HG03135 (cell line): ENCODE data around the gene DYNC1I1.

Experiments
- ATAC-seq: cut with Tn5 transposase; IDR thresholded peaks from one replicate; pipeline ENCODE4 v1.9.1; 2021; ENCODE audit warnings: mild to moderate bottlenecking, moderate library complexity; ENCODE audit not compliant: unreplicated experiment

Gene DYNC1I1

DNA sequence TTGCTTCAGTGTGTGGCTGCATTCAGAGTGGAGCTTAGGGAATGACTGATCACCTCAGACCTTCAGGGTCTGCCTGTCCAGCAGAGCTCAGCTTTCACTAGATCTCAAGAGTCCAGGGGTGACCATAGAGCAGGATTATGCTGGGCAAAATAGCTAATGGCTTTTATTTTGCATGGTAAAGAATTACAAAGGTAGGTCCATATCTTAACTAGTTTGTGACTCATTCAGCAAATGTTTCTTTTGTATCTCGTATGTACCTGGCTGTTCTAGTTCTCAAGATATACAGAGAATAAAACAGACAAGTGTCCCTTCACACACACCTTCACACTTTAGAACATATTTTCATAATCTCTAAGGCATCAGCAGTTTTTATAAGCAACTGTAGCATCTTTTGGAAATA, 180.5 kb downstream of the DYNC1I1 start:
- ATAC-seq = no peak

DNA sequence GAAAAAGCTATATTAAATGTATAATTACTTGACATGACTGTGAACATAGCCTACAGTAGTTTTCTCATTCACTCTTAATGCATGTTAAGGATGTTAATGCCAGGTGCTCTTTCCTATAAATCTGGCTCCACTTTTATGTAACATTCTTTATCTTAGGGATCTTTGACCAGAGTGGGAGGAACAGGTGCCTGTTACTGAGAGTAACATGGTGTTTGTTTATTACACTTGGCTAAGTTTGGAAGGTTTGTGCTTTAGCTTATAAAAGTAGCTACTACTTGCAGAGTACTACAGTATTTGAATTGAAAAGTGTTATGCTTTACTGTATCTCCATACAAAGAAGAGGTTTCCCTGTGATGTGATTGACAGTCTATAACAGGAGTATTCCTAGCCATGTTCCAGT, 183.4 kb downstream of the DYNC1I1 start:
- ATAC-seq = no peak

DNA sequence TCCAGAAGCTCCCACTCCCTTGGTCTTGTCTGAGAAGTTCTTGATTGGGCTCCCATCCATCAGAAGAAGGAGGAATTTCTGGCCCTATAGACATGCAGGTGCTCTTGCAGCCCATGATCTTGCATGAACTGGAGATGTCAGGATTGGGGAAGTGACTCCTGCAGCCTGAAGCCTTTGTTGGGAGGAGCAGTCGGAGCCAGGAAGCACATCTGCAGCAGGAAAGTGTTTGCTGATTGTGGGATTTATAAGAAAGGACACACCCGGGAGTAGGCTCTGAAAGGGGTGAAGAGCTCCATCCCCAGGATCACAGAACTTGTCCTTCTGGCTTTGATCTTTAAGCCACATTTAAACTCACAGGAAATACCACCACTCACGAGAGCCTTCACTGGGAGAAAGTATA, 185.2 kb downstream of the DYNC1I1 start:
- no peak for ATAC-seq

DNA sequence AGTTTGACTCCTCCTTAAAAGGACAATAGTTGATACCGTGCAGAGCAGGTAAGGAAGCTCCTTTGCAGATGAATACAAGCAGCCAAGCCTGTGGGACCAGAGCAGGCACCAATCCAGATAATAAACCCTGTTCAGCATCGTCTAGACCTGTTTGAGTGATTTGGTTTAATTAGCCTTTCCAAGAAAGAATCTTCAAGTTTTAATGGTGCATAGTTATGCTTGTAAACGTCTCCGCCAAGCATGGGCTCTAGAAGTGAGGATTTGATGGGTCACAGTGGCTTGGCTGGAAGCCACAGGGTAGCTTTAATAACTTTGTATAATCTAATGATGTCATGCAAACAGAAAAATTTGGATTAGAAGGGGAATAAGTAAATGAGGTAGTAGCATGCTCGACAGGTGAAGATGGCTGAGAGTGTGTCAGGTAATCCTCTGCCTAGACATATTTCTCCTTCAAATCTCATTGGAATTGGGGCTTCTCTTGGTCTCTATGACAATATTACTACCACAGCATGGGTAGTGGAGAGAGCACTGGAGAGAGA, 188.4 kb downstream of the DYNC1I1 start:
- ATAC-seq = no peak

DNA sequence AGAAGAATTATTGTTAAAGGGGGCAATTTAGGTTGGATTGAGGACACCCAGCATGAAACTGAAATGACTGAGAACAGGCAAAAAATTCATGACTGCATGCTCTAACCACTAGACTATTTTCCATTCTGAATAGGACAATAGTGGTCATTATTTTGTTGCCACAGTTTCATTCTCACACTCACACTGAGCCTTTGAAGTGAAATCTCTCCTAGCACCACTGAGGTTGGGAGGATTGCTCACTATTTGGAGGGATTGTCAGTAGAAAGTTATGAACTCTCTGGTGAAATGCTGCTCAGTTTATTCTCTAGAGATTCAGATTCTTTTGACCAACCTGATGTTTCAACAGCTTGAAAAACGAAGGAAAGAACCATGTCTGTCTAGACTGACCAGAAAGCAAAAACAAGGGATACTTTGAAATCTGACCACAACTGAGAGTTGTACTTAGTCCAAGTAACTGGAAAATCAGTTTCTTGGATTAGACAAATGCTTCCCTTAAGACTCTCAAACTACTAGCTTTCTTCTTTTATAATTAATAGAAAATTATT, 191.2 kb downstream of the DYNC1I1 start:
- no peak for ATAC-seq

DNA sequence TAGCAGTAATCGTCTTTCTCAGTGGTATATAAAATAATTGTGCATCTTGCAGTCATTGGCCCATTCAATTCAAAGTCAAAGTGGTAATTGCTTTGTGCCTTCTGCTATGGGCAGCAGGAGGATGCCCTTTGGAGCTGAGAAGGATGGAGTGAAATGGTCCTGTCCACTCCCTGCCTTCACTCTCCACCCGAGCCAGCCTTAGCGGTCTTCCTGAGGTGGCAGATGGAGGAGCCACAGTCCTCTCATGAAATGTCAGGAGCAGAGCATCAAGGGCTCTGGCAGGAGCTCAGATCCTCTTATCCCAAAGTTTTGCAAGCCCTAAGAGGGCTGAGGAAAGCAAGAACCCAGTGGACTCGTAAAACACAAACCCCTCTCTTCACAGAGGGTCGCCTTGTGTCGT, 199.4 kb downstream of the DYNC1I1 start:
- no peak for ATAC-seq

DNA sequence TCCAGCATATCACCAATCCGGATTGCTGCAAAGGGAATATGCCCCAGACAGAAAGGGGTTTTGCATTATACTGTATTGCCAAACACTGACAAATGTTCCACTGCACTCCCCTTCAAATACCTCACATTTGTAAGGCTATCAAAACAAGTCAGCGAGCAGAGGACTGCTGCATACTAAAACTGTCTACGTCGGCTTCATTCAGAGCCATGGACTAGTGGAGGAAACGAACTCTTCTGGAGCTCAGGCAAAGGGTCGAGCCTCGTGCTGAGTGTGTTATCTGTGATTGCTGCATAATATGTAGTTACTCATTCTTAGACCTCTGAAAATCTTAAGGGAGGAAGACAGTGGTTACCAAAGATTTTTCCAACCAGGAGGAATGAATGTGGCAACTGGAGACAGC, 200.2 kb downstream of the DYNC1I1 start:
- ATAC-seq = no peak

DNA sequence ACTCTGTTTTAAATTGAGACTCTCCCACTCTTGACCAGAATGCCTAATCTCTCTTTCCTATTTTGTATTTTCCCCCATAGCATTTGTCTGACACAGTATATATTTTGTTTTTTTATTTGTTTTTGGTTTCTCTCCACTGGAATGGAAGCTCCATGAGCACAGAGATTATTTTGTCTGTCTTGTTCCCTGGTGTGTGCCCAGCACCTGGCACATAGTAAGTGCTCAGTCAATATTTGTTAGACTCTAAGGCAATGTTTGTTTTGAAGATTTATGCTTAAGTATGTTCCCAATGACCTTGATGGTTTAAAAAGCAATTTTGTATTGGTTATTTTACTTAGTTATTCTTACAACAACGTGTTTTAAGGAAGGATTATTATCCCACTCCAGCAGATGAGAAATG, 201.8 kb downstream of the DYNC1I1 start:
- no peak for ATAC-seq

DNA sequence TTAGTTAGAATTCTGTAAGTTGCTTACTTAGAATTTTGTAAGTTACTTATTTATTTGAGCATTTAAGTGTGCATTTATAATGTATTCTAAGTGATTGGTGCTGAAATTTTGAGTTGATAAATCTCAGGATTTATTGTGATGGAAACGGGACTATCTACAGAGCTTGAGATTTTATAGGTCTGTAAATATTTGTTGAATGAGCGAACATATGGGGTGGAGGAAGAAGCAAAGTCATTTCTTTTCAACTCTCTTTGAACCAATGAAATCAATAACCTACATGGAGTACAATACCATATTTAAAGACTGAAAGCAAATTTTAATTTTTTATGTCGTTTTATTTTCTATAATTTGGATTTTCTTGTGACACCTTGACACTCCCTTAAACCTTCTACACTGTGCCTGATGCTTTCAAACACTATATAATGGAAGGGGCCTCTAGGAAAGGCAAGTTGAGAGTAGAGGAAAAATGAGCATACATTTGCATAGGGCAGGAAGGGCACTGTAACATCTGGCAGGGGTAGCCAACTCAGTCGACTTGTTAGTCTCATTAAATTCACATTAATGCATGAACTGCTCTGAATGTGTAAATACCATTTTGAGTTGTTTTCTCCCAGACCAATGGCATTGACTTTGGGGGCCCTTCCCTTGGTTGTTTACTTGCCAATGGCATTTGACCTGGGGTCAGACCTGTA, 204.2 kb downstream of the DYNC1I1 start:
- ATAC-seq = no peak

DNA sequence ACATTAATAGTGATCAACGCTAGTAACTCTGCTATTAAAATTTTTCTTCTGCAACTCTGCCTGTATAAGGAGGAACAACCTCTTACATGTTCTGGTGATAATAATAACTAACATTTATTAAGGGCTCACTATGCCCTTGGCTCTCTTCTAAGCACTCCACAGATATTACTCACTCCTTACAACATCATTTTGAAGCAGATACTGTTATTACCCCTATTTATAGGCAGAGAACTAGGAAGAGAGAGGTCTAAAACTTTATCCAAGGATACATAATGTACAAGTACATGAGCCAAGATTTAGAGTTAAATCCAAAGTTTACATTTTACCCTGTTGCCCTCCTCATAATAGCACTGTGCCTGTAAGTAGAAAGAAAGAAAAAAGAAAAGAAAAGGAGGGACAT, 205.6 kb downstream of the DYNC1I1 start:
- no peak for ATAC-seq

DNA sequence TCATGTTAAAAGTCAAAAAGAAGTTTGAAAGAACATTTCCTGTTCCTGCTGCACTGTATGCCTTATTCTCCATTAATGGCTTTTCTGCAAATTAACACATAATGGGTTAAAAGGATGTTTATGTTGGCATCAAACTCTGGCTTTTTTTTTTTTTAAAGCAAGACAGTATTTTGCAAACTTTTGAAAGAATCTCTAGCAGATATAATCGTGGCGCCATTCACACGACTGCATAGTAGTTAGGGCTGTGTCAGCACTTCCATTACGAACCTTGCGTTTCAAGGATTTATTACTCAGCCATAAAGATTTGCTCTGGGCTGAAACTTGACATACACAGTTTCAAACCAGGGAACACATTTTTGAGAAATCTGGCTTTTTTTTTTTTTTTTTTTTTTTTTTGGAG, 207.8 kb downstream of the DYNC1I1 start:
- no peak for ATAC-seq

DNA sequence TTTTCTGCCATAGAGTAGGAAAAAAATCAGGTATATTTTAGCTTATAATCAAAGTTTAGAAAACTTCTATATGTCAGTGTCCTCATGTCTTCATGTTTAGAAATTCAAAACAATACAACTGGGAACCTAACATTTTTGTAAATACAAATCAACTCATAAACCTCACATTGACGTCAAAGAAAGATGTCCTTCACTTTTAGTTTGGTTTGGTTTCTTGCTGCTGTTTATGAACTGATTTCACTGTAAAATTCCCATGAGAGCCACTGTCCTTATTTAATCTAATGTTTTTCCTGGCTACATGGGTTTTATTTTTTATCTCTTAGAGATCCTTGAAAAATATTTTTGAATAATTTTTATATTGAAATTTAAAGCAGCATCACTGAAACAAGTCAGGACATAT, 208.4 kb downstream of the DYNC1I1 start:
- ATAC-seq = no peak

DNA sequence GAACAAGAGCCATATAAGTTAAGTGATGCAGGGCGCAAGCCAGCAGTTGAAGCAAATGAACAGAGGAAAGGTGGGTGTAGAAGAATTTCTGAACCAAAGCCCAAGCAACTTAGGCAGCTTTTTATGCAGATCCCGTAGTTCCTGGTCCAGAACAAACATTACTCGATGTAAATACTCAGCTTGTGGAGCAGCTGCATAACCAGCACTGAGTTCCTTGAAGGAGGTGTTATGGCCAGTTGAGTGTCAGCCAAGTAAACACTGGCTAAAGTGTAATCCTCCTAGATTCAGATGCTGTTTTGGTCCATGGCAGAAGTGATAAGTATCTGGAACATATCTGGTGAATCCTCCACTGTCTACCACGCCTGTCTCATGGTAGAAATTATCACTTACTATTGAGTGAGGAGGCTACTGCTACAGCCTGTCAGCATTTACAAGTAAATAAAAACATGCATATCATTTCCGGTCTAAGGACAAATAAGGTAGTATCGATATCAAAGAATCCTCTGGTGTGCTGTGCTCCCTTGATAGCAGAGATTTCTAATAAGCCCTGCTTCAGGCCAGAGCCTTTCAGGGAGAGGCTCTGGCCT, 213.9 kb downstream of the DYNC1I1 start:
- ATAC-seq = no peak

DNA sequence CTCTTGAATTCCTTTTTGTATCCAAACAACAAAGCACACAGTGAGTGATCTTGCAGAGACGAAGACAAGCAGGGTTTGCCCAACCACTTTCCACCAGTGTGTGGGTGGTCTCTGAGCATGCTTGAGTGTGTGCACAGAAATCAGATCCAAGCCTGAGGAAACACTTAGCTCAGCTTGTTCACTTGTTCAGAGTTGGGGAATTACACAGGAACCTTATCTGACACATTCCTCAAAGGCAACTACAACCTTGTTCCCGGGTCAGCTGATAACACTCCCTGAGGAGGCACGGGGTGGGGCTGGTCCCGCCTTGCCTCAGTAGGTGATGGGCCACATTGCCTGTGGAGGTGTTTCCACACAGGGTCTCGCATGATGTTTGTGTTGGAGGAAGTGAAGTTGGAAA, 216.9 kb downstream of the DYNC1I1 start:
- ATAC-seq = no peak

DNA sequence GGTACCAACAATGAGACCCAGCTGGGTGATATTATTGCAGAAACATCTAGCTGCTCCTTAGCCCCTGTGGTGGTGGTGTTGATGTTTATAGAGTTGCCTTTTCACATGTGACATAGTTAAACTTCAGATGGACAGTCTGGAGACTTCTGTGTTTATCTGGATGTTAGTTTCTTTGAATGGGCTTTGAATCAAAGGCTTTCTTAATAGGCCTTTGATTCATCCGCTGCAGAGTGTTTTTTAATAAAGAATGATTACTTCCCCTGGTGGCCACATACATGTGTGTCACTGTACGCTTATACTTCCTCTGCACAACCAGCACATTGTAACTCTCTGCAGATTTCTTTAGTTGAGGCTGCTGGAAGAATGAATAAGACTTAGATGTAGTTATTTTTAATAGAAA, 221.0 kb downstream of the DYNC1I1 start:
- ATAC-seq = no peak

DNA sequence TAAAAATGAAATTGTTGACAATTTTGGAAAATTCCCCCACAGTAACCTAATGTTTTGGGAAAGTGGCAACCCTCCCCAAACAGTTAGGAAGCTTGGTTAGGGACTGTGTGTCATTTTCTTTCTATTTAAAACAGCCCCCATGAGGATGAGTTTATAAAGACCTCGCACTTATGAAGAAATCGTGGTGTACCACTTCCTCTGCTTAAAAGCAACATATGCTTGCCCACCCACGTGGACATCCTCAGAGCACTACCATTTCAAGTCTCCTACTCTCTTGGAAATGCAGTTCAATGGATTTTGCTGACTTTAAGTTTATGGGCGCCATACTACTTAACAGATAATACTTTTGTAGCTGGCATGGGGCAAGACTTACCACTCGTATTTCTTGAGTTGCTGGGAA, 223.8 kb downstream of the DYNC1I1 start:
- no peak for ATAC-seq

DNA sequence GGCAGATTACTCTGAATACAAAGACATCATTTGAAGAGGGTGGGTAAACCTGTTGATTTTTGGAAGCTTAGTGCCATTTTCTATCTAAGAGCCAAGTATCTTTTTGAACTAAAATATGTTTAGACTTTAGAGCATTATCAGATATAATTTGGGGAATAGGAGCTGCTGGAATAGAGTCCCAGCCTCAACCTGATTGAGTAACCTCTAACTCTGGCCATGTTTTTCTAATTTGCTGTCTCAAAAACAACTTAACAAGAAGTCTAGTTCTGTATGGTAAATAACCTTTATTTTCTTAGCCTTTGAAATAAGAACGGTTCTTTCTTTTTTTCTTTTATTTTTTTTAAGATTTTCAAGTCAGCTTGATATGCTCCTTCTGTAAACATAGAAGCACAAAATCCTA, 224.5 kb downstream of the DYNC1I1 start:
- no peak for ATAC-seq

DNA sequence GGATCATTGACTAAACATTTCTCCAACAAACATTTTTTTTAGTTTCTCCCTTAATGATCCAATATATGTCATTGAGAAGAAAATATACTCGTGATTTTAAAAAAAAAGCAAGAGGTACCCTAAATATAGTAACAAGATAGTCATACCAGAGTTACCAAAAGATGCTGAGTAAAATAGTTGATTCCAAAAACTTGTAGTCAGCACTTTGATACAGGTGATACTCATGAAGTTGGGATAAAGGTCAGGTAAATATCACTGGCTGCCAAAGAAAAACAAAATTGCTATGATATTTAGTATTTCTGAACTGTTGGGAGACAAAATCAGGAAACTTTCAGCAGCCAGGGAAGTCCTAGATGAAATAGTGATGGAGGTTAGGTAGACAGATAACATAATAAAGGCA, 225.3 kb downstream of the DYNC1I1 start:
- ATAC-seq = no peak

DNA sequence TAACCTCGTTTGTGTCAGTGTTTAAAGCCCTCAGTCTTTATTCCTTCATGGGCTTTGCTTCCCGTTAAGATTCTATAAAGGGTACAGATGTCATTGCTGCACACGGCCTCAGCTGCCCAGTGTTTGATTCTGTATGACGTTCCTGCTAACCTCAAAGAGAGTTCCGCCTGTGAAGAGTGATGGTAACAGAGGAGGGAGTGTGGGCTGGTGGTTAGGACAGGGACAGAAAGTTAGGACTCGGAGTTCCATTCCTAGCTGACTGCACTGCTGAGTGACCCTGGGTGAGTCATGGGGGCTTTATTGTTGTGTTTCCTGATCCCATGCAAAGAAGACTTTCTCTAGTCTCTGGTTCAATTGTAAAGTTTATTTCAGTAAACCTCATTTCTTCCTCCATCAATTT, 227.1 kb downstream of the DYNC1I1 start:
- no peak for ATAC-seq

DNA sequence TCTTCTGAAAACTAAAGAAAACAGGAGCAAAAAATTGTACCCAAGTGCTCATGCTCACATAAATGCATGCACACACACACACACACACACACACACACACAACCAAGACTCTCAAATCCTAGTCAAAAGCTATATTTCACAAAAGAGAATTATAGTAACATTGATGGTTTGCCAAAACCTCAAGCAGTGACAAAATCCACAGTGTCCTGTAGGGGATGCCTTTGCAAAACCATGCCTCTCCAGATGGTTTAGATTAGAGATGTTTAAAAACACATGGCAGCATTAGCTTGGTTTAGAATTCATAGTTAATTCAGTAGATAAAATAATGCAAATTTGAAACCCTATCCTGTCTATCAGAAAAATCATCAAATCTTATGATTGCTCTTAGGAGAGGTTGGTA, 232.2 kb downstream of the DYNC1I1 start:
- no peak for ATAC-seq

DNA sequence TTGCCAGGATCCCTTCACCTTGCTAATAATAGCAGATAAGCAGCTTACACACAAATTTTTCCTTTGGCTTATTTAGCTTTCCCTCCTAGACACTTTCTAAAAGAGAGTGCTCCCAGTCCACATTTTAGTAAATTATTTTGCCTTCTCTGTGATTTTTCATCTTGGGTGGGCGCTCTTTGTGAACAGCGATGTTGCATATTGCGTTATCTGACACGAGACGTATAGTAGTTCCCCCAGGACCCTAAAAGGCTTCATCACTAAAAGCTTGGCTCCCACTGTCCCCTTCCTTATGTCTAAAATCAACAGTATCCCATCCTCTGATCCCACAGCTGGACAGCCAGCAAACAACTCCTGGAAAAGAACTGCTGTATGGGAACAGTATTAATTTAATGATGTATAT, 232.9 kb downstream of the DYNC1I1 start:
- no peak for ATAC-seq

DNA sequence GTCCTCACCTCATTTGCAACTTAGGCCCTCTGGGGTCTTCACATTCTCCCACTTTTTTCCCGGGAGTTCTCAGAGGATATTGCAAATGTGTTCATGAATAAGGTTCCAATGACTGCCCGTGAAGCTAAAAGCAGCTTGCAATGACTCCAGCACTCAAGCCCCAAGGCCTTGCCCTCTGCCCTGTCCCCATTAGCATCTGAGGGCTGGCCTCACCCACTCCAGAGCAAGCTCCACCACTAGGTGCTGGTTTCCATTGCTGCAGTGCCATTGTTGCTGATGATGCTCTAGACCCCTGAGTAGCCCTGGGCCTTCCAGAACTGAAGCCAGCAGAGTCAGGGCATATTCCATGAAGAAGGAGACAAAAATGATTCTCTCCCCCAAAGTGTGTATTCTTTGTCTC, 236.8 kb downstream of the DYNC1I1 start:
- ATAC-seq = no peak

DNA sequence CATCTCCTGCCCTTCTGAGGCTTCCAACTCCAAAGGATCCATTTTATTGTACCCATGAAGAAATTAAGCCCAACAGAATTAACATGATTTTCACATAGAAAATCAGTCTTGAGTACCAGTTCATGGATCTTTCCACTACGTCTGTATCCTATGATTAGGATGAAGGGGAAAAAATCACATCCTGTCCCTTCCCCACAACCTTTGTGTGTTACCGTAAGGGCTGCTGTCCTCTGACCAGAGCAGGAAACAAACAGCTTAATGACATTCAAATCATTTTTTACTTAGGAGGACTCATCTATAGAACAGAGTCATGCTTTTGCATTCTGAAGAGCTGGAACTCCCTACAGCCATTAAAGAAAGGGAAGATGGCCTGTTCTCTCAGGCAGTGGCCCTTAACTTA, 241.5 kb downstream of the DYNC1I1 start:
- ATAC-seq = no peak
